Epithelial cell of prostate (primary cell): Measurements from ENCODE around the gene NUDC.
A peak's percentile ranks its signal among the peaks of the same experiment; 100 is the strongest.
"Not testable (repeated sequence)": the region's sequence is repeated elsewhere in the genome, so short reads cannot be mapped to it uniquely, and the experiment has no call there.

Experiments
- DNase-seq: peaks from one replicate; pipeline ENCODE4 v3.0.0-alpha.2; 2011; ENCODE audit warnings: low read depth, low spot score
- H3K27ac ChIP-seq: fragments of 450-650 bp; 2 replicates; pipeline ENCODE4 v1.5.1; 2017; ENCODE audit warnings: mild to moderate bottlenecking

The NUDC gene

DNA sequence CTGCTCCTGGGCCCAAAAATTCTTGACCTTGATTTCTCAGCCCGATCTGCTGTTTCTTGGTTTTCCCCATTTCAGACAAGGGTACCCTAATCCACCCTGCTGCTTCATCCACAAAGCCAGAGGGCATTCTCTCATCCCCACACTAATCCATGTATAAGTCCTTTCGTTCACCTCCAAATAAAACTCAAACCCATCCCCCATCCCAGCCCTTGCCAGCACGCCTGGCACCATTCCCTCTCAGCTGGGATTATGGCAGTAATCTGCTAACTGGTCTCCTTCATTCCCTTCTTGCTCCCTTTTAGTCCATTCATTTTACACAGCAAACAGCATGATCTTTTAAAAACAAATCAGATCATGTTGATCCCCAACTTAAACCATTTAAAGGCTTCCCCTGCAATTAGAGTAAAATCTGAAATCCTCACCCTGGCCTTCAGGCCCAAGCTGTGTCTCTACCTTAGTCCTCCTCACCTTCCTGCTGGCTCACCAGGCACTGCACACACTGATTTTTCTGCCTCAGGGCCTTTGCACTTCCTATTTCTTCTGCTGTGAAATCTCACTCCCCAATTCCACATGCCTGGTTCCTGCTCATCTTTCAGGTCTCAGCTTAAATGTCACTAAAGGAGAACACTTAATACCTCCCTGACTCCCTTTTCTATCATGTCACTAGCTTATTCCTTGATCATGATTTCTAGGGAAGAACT is 59.8 kb downstream of the NUDC start:
- H3K27ac ChIP-seq = no peak overlapping the region
- DNase-seq = no peak

DNA sequence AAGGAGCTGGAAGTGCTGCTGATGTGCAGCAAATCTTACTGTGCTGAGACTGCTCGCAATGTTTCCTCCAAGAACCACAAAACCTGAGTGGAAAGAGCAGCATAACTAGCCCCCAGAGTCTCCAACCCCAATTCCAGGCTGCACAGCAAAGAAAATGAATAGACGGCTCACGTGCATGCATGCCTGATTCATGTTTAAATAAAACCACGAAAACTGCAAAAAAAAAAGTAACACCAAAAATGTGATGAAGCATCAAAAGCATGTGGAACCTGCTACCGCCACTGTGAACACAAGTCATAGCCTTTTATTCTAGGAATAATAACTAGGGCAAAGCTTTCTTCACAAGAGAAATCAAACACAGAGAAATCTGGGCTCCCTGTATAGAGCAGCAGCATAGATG is 62.3 kb downstream of the NUDC start:
- H3K27ac ChIP-seq = no peak overlapping the region
- DNase-seq = no peak

- DNase-seq = no peak
- H3K27ac ChIP-seq = no peak overlapping the region
Observed at GRCh38 chr1:26984291-26984690, 62.7 kb downstream of the NUDC start.

DNA sequence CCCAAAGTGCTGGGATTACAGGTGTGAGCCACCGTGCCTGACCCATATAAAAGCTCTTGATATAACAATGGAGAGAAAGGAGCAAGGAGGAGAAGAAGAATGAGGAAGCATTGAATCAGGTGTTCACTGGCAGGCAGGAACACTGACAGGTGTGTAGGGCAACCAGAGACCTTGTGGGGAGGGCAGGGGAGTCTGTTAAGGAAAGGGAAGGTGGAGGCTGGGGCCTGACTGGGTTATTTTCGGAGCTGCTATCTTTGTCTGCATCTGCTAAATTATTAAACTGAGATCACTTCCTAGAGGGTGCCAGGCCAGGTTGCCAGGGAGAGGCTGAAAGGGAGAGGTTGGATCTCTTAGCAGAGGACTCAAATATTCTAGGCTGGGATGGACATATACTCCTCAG is 65.1 kb downstream of the NUDC start:
- DNase-seq = no peak
- H3K27ac ChIP-seq = no peak overlapping the region

- DNase-seq = not testable (repeated sequence)
- peak overlapping the region; percentile 80 for H3K27ac ChIP-seq
Observed at GRCh38 chr1:26989403-26990109, 68.0 kb downstream of the NUDC start.

- peak overlapping the region; percentile 80 for H3K27ac ChIP-seq
- DNase-seq = no peak
Observed at GRCh38 chr1:26991310-26992116, 70.0 kb downstream of the NUDC start.

GRCh38 chr1:26993237-26994019 is 71.9 kb downstream of the NUDC start, which contains the start of gene TRNP1:
Gene TRNP1, plus strand, starts transcription at chr1:26993692. Its CDS starts 95 bp downstream, at chr1:26993787.
- DNase-seq = no peak
- H3K27ac ChIP-seq = peak within 1 kb of the TSS; percentile 95

DNA sequence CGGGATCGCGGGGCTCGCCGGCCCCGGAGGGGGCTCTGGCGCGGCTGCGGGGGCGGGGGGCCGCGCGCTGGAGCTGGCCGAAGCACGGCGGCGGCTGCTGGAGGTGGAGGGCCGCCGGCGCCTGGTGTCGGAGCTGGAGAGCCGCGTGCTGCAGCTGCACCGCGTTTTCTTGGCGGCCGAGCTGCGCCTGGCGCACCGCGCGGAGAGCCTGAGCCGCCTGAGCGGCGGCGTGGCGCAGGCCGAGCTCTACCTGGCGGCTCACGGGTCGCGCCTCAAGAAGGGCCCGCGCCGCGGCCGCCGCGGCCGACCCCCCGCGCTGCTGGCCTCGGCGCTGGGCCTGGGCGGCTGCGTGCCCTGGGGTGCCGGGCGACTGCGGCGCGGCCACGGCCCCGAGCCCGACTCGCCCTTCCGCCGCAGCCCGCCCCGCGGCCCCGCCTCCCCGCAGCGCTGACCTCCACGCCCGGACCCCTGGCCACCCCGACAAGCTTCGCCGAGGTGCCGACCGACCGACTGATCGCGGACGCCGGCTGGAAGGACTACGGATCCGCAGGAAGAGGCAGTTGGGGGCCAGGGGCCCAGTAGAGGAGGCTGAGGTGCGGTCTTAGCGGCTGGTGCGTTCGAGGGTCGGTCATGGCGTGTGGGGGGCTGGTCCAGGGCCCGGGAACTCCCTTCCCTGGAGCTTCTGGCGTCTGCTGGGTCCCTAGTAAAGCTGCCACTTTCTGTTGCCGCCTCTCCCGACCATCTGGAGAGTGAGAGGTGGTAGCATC is 72.7 kb downstream of the NUDC start:
- DNase-seq = no peak
- H3K27ac ChIP-seq = peak overlapping the region; percentile 95

- no peak for DNase-seq
- peak overlapping the region; percentile 95 for H3K27ac ChIP-seq
Observed at GRCh38 chr1:26994787-26995517, 73.4 kb downstream of the NUDC start.

- H3K27ac ChIP-seq = peak overlapping the region; percentile 95
- no peak for DNase-seq
Observed at GRCh38 chr1:26996024-26996423, 74.5 kb downstream of the NUDC start.
